NCI-H526 treated with DMSO at 0.1 percent for 48 hours (cell line): ENCODE results near the gene RSPO4.
"Not testable (repeated sequence)": the region's sequence is repeated elsewhere in the genome, so short reads cannot be mapped to it uniquely, and the experiment has no call there.

Experiments
- DNase-seq: peaks from one replicate; lab custom pipeline; 2025; lab: John Stamatoyannopoulos, UW

Gene RSPO4

DNA sequence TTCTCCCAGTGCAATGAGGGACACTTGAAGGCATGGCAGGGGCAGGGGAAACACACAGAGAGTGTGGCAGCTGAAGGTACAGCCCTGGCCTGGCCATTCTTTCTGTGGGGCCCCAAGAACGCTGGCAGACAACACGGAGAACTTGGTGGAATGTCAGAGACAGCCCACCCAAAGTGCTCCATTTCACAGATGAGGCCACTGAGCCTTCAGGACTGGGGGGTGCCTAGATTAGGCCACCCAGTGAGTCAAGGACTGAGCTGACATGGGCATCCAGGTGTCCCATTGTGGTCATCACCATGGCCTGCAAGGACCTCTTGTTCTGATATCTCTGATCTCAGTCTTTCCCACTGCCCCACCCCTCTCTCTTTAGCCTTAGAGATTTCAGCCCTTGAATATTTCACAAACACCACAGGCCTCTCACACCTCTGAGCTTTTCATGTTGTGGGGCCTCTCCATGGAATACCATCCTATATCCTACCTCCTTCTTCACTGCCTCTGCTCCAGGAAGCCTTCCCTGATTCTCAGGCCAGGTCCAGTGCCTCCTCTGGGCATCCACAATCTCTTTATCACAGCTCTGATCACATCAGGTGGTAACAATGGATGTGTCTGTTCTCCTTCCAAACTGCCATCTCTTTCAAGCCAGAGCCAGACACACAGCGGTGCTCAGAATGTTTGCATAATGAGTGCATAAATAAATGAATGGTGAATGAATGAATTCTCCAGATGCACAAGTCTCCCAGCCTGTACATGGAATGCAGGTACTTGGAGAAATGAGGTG lies 2.0 kb upstream of the RSPO4 start:
- DNase-seq, result peak; percentile 98

DNA sequence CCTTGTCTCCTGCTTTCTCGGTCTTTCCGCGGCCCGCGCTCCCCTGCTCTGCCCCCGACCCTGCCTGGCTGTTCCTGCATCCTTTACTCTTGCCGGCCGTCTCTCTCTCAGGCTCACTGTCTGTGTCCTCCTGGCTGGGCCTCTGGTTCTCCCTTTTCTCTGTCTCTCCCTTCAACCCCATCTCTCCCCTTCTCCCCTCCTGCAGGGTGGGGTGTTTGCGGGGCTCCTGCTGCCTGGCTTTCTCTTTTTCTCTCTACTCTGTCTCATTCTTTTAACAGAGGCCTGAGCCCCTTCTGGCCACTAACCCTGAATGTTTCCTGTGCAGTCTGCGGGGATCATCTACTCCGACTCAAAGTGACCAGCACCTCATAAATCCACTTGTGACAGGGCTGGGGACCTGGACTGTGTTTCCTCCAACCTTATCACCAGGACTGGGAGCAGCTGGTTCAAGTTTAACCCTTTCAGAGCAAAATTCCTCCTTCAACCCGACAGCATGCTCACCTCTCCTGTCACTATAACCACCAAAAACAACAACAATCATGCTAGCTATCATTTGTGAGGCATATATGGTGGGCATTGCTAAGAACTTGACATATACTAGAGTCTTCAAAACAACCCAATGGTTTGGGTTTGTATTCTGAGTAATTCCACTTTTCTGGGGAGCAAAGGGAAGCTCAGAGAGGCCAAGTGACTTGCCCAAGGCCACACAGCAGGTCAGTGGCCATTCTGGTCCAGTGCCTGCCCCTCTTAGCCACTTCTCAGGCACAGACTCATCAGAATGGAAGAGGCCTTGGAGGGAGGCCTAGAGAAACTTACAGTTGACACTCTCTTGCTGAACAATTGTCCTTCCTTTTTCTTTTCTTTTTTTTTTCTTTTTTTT lies 811 bp upstream of the RSPO4 start:
- peak; percentile 81 for DNase-seq

DNA sequence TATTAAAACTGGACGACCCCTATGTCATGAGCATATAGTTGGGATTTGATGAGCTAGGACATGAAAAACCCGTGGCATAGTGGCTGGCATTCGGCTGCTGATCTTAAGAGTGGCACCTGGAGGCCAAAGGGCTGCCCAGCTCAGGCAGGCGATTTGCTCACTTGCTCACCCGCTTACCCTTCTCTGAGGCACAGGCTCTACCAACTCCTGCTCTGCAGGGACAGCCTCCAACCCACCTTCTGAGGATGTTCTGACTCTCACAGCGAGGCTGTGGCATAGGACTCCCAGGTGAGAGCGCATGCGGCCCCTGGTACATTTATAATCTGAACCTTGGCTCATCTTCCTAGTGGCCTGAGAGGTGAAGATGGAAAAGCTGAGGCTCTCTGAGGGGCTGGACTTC lies 995 bp downstream of the RSPO4 start:
- peak; percentile 30 for DNase-seq

DNA sequence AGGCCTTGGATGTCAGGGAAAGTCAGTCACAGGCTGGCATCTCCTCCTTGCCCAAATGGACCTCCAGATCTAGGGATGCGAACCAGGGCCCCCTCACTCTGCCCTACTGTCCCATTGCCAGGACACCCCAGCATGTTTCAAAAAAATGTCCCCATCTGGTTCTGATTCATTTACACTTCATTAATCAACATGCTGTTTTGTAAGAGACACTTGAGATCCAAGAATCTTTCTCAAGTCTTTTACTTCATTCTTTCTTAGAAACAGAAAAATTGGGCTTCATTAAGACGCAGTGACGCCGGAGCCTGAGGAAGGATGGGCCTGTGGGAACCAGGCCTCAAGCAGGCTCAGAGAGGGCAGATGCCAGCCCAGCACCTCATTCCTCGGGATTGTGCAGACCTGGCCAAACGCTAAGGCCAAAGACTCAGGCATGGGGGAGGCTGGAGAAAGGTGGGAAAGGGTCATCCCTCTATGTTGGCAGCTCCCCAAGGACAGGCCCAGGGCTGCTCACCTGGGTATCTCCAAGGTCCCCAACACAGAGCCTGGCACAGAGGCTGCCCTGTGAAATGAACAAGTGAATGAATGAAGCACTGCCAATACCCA lies 3.8 kb downstream of the RSPO4 start:
- DNase-seq, result no peak

DNA sequence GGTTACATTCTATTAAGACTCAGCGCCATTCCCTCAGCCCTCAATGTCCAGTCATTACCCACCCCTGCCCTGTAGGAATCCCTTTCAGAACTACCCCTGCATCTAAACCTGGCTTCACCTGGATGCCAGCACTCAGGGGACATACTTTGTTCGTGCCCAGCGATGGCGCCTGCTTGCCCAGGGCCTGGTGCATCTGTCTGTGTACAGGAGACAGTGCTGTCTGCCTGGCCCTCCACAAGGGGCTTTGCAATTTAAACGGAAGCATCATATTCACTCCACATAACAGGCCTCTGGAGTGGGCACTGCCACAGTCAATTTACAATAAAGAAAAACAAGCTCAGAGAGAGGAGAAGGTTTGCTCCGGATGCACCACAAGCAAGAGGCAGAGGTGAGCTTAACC lies 4.6 kb downstream of the RSPO4 start:
- no peak for DNase-seq

DNA sequence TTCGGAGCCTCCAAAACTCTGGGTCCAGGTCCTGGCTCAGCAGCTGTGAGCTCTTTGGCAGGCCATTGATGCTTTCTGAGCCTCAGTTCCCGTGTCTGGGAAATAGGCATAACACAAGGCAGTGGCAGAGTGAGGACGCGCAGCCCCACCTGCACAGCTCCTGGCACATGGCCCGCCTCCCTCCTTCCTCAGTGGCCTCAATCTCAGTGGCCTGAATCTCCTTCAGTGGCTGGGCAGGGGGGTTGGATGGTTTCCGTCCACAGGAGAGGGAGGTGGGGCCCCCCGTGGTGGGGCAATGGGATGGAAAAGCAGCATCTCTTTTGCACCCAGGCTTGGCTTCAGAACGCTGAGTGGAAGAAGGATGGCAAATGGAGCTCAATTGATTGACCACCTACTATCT lies 5.1 kb downstream of the RSPO4 start:
- DNase-seq, result no peak

DNA sequence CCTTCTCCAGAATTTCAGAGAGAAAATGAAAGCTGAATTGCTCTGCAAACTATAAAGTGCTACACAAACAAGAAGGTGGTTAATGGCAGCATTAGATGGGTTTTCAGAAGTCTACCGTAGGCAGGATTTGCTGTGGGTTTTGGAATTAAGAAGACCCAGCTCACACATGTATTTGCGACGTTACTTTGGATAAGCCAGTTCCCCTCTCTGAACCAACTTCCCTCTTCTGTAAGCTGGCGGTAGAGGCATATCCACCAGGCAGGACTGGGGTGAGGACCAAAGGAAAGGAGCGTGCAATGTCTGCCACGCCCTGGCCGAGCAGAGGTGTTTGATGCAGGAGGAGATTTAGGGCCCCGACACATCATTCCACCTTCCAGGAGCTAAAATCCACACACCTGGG lies 6.9 kb downstream of the RSPO4 start:
- no peak for DNase-seq

DNA sequence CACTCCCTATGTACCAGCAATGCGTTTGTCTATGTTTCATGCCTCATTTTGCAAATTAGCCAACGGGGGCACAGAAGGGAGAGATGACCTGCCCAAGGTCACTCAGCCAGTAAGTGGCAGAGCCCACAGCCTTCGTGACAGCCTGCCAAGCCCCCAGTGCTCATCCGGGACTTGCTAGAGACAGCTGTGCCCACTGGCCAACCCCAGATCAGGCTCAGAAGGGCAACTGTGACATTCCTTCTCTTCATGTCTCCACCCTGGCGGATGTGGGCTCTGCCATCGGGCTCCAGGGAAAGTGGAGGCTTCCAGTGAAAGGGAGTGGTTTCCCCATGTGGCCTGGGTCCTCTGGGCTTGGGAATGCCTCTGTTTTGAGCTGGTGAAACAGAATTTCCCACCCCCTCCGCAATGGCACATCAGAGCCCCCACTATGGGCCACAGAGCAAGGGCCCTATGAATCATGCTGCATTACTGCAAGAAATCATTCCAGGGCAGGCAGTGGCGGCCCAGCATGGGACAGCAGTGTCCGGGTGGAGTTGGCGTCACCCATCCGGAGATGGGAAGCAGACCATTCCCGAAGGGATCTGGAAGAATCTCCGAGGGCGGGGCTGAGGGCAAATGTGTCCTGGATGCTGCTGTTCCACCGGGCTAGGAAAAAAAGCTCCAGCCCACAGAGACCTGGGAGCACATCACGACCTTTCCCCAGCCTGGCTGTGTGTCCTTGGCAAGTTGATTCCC lies 9.1 kb downstream of the RSPO4 start:
- DNase-seq, result no peak

DNA sequence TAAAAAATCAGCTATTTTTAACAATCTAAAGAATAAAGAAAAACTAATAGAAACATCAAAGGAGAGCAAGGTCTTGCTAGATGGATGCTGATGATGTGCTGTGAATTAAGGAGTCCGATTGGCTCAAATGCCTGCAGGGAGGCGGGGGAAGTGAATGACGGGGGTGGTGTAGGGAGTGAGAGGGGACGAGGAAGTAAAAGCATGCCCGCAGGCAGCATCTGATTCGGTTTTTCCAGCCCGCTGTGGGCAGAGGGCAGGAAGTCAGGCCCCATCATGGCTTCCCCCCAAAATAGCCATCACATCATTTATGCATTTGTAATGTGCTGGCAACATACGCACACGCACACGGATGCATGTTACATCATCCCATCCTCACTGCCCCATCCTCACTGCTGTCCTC lies 10.3 kb downstream of the RSPO4 start:
- no peak for DNase-seq

DNA sequence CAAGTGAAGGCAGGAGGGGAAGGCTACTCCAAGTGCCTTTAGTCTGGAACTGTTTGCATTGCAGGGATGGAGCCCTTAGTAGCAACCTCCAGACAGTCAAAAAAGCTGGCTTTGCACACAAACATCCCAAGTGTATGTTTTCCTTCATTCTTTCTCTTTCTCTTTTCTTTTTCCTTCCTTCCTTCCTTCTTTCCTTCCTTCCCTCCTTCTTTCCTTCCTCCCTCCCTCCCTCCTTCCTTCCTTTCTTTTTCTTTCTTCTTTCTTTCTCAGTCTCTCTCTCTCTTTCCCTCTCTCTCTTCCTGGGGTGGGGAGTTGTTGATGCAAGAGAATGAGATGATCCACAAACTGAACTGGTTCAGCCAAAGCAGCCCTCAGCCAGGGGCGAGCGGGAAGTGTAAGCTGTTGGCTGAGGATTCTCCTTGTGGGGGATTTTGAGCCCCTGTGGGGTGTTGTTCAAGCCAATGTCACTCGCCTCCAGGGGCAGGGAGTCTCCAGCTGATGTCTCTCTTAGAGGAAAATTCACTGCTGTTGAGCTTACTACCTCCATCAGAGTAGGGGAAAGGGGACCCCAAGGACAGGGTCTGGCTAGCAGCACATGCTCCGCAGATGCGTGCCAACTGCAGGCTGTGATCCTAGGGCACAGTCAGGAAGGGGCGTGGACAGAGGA lies 11.7 kb downstream of the RSPO4 start:
- DNase-seq, result no peak

DNA sequence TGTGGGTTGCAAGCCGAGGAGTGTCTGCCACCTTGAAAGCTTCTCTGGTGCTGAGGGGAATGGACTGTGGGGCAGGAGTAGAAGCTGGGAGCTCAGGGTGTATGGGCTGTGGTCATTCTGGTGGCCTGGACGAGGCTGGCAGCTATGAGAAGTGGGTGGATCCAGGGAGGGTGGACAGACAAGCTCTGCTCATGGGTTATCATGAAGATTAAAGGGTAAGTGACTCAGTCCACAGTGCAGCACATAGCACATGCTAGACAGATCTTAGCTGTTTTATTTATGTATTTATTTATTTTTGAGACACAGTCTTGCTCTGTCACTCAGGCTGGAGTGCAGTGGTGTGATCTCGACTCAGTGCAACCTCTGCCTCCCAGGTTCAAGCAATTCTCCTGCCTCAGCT lies 13.8 kb downstream of the RSPO4 start:
- no peak for DNase-seq

DNA sequence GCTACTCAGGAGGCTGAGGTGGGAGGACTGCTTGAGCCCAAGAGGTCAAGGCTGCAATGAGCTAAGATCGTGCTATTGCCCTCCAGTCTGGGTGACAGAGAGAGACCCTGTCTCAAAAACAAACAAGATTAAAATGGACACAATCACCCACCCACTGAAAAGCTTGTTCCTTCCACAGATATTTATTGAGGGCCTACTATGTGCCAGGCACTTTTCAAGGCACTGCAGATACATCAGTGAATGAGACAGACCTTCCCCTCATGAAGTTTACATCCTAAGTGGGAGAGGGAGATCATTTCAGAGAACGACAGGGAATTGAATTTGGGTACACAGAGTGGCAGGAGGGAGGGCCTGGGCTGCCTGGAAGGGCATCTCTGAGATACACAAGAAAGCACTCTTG lies 14.4 kb downstream of the RSPO4 start:
- DNase-seq, result no peak

DNA sequence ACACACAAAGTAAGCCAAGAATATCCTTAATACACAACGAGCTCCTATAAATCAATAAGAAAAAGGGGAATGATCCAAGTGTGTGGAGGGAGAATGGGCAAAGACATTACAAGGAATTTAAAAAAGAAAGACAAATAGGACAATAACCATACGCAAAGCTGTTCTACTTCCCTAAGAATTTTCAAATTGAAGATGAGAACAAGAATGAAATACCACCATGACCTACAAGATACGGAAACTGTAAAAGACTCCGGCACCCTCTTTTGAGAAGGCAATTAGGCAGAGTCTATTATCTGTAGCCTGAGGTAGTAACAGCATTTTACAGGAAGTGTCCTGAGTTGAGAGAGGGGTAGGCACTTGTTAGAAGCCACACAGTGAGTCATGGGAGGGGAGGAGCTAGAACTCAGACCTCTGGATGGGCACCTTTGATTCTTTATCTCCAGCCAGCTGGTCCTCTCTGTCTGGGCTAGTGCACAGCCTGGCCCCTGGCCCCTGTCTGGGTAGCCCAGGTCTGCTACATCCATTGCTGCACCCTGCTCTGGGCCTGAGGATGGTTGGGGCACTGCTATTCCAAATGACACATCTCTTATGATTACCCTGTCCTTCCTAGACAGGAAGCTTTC lies 15.3 kb downstream of the RSPO4 start:
- DNase-seq, result no peak

DNA sequence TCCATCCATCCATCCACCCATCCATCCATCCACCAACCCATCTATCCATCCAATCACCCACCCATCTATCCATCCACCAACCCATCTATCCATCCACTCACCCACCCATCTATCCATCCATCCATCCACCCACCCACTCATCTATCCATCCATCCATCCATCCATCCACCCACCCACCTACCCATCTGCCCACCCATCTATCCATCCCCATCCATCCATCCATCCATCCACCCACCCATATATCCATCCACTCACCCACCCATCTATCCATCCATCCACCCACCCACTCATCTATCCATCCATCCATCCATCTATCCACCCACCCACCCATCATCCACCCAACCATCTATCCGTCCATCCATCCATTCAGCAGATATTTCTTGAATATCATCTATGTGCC lies 17.1 kb downstream of the RSPO4 start:
- DNase-seq, result not testable (repeated sequence)

DNA sequence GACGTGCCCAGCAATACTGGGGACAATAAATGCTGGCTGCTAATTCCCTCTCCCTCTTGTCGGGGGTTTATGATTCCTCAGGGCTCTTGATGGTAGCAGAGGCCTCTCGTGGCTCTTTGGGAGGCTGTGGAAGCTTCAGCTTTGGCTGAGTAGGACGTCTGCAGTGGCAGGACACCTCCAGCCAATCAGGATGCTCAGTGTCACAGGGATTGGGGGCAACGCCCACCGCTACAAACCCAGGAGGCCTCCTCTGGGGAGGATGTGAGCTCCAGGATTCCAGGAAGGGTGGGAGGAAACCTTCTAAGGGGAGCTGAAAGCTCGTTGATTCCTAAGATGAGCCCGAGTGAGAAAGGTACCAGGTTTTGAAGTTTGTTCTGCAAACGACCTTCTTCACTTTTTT lies 19.4 kb downstream of the RSPO4 start:
- DNase-seq, result no peak

DNA sequence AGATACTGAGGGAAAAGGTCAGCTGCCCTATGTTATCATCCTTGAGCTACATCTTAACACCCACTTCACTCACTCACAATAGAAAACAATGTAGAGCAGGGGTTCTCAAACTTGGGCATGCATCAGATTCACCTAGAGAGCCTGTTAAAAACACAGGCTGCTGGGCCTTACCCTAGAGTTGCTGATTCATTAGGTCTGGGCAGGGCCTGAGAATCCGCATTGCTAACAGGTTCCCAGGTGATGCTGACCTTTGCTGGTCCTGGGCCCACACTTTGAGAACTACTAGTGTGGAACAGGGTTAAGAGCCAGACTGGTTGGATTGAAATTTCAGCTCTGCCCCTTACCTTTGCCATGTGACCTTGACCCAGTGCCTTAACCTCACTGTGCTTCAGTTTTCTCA lies 25.1 kb downstream of the RSPO4 start:
- no peak for DNase-seq

DNA sequence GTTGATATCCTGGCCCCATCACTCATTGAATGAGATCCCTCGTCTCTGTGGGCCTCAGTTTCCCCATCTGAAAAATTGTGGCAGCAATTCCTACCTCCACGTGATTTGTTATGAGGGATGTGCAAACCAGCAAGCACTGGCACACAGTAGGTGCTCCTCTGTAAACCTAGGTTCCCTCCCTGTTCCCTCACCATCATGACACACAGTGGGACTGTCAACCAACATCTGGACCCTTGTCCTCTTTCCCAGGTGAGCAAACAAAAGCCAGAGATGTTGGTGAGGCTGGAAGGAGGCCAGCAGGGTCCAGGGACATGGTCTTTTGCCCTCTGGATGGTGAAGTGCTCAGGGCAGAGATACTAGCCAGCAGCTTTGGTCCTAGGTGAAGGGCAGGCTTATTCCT lies 26.1 kb downstream of the RSPO4 start:
- no peak for DNase-seq

DNA sequence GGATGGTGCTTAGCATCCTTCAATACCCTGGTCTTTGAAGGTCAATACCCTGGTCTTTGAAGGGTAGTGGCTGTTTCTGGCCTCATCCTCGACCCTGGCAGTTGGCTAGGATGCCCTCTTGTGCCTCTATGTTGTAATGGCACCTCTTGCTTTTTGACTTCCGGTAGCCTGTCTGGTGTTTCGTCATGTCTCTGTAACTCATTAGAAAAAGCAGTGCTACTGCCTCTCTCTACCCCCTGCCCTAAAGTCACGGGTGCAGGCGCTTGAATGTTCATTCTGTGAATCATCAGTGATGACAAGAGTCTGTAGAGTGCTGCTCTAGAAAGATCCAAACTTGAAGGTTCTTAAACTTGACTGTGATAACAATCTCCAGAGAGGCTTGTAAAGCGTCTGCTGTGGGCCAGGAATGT lies 28.3 kb downstream of the RSPO4 start:
- no peak for DNase-seq

DNA sequence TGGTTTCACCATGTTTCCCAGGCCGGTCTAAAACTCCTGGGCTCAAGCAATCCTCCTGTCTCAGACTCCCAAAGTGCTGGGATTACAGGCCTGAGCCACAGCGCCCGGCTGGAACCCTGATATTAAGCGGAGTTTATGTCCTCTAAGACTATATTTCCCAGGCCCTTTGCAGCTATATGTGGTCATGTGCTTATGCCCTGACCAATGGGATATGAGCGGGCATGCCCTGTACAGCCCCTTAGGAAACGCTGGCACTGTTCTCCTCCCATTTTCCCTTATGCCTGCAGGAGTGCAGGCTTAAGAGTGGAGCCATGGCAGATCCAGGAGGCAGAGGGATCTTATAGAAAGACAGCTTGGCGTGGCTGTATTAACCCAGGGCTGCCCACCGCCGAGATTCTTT lies 29.9 kb downstream of the RSPO4 start:
- no peak for DNase-seq

DNA sequence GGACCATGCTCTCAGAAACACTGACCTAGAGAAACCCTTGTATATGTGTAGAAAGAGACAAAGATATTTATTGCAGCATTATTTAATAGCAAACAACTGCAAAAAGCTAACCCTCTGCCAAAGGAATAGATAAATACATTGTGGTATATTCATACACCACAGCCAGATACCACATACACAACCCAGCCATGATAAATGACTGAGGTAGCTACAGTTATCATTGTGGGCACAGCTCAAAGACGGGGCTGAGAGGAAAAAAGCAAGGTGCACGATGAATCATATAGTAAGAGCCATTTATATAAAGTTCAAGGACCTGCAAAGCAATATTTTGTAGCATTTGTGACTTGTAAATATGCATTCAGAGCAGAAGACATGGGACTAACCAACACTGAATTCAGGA lies 30.8 kb downstream of the RSPO4 start:
- DNase-seq, result no peak

DNA sequence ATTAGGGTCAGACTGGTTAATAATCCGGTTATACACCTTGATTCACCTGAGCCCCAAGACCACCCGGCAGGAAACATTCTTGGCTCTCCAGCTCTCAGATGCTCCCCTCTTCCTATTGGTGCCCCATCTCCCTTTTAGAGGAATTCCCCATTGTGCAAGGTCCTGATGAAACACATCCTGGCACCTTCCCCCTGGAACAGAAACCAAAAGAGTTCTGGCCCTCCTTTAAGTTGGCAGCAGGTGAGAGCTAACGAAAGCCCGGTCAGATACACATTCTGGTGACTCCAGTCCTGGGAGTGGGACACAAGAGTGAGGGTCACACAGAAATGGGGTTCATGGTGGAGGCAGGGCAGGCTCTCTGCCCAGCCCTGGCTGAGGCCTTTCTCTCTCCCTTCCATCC lies 32.2 kb downstream of the RSPO4 start:
- no peak for DNase-seq
